ENCODE data around the gene MUC4. TPM values are rescaled to one million over a fixed set of nuclear protein-coding genes. Genes with fewer than 3 reads are reported as not detected.
"Not testable (repeated sequence)": the region's sequence is repeated elsewhere in the genome, so short reads cannot be mapped to it uniquely, and the experiment has no call there.

Gene MUC4
- polyA plus RNA-seq, 1 donor from 2014 or later: not detected

DNA sequence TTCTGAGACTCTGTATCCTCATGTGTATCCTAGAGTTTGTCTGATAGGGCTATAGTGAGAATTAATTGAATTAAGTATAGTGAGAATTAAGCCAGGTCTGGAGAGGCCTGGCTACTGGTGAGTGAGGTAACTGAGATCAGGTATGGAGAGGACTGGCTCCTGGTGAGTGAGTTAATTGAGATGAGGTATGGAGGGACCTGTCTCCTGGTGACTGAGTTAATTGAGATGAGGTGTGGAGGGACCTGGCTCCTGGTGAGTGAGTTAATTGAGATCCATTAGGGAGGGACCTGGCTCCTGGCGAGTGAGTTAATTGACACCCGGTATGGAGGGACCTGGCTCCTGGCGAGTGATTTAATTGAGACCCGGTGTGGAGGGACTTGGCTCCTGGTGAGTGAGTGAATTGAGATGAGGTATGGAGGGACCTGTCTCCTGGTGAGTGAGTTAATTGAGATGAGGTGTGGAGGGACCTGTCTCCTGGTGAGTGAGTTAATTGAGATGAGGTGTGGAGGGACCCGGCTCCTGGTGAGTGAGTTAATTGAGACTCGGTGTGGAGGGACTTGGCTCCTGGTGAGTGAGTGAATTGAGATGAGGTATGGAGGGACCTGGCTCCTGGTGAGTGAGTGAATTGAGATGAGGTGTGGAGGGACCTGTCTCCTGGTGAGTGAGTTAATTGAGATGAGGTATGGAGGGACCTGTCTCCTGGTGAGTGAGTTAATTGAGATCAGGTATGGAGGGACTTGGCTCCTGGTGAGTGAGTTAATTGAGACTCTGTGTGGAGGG lies 101.4 kb downstream of the MUC4 start:
- not testable (repeated sequence) for H3K9ac ChIP-seq (ENCODE audit: low read length); H3F3A ChIP-seq (ENCODE audit: insufficient read depth, low read length, poor library complexity, severe bottlenecking); H3K4me2 ChIP-seq (ENCODE audit: low read length); H3K27me3 ChIP-seq (ENCODE audit: insufficient read depth, low read depth, low read length); H2AFZ ChIP-seq (ENCODE audit: low read depth, low read length); H3K9me3 ChIP-seq (ENCODE audit: low read length); H3K9me2 ChIP-seq (ENCODE audit: insufficient read depth, low read length); H4K20me1 ChIP-seq (ENCODE audit: insufficient read depth); H3K4me3 ChIP-seq (ENCODE audit: low read length); H3K79me2 ChIP-seq (replicated peaks; ENCODE audit: insufficient read depth, low read length); H3K27ac ChIP-seq (ENCODE audit: low read length)
- peaks cover 15% of the 10 kb centered on the region for H3K36me3 ChIP-seq (ENCODE audit: insufficient read depth, low read length)

DNA sequence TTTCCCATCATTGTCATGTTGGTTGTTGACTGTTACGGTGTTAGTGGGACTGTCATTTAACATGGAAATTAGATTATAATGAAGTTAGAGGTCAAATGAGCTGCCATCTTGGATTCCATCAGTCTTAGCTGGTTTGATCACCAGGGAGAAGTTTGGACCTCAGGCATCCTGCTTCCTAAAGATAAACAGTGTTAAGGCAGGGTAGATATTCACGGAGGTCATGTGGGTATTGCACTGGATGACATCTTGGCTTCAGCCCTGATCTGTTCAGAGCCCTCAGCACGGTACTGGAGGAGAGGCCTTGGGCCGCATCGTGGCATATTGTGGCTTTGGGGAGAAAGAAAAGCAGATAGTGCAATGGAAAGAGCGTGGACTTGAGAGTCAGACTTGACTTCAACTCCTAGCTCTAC lies 102.0 kb downstream of the MUC4 start:
- no peak overlapping the region for H3K4me2 ChIP-seq (ENCODE audit: low read length)
- H3K27ac ChIP-seq (ENCODE audit: low read length): no peak overlapping the region
- no peak overlapping the region for H2AFZ ChIP-seq (ENCODE audit: low read depth, low read length)
- H3F3A ChIP-seq (ENCODE audit: insufficient read depth, low read length, poor library complexity, severe bottlenecking): no peaks in the 10 kb centered on the region
- no peak overlapping the region for H3K9ac ChIP-seq (ENCODE audit: low read length)
- no peaks in the 10 kb centered on the region for H3K9me2 ChIP-seq (ENCODE audit: insufficient read depth, low read length)
- H3K36me3 ChIP-seq (ENCODE audit: insufficient read depth, low read length): peaks cover 15% of the 10 kb centered on the region
- no peaks in the 10 kb centered on the region for H3K79me2 ChIP-seq (replicated peaks; ENCODE audit: insufficient read depth, low read length)
- no peaks in the 10 kb centered on the region for H3K9me3 ChIP-seq (ENCODE audit: low read length)
- no peaks in the 10 kb centered on the region for H3K27me3 ChIP-seq (ENCODE audit: insufficient read depth, low read depth, low read length)
- TF ChIP-seq EZH2 (IDR thresholded peaks at IDR 0.05; ENCODE audit: borderline replicate concordance, insufficient read depth, low read length, poor library complexity, severe bottlenecking): no peak
- no peak for TF ChIP-seq RAD21 (conservative IDR thresholded peaks at IDR 0.05)
- H4K20me1 ChIP-seq (ENCODE audit: insufficient read depth): no peaks in the 10 kb centered on the region
- no peak overlapping the region for H3K4me3 ChIP-seq (ENCODE audit: low read length)

DNA sequence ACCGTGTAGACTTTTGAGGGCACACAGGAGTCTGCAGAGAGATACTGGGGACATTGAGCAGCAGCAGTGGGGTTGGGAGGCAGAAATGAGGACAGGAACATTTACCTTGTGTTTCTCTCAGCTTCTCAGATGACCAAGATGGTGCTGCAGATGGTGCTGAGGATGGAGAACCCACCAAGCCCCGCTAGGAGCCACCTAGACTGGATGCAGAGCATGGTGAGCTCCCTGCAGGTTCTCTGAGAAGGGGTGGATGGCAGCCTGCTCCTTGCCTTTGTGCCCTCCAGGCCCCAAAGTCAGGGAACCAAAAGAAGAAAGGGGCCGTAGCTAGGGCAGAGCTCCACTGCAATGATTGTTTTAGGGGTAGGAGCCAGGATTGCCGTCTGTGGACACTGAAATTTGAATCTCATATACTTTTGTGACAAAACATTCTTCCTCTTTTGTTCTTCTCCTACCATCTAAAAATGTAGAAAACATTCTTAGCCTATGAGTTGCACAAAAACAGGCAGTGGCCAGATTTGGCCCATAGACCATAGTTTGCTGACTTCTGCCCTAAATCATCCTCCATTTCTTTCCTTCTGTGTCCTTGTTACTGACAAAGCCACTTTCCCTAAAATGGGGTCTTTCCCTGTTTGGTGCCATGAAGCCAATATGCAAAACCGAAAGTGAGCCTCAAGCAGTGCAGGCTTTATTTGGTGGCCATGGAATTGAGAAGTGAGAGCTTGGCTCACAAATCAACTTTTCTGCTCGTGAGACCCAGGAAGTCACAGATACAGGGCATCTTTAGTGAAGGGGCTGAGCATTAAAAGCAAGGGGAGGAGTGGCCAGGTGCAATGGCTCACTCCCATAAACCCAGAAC lies 102.9 kb downstream of the MUC4 start:
- no peaks in the 10 kb centered on the region for H3K9me2 ChIP-seq (ENCODE audit: insufficient read depth, low read length)
- no peaks in the 10 kb centered on the region for H3K27me3 ChIP-seq (ENCODE audit: insufficient read depth, low read depth, low read length)
- no peaks in the 10 kb centered on the region for H4K20me1 ChIP-seq (ENCODE audit: insufficient read depth)
- H3K79me2 ChIP-seq (replicated peaks; ENCODE audit: insufficient read depth, low read length): no peaks in the 10 kb centered on the region
- no peaks in the 10 kb centered on the region for H3K9me3 ChIP-seq (ENCODE audit: low read length)
- no peak overlapping the region for H2AFZ ChIP-seq (ENCODE audit: low read depth, low read length)
- TF ChIP-seq TAF1 (IDR thresholded peaks at IDR 0.05; ENCODE audit: low read depth) (no peak), RAD21 (conservative IDR thresholded peaks at IDR 0.05) (no peak), MXI1 (conservative IDR thresholded peaks at IDR 0.05; ENCODE audit: poor library complexity, severe bottlenecking) (no peak), EZH2 (IDR thresholded peaks at IDR 0.05; ENCODE audit: borderline replicate concordance, insufficient read depth, low read length, poor library complexity, severe bottlenecking) (no peak), POLR2AphosphoS5 (IDR thresholded peaks at IDR 0.05) (no peak), SMC3 (conservative IDR thresholded peaks at IDR 0.05; ENCODE audit: poor library complexity) (no peak)
- TF ChIP-seq, protein P1, sequence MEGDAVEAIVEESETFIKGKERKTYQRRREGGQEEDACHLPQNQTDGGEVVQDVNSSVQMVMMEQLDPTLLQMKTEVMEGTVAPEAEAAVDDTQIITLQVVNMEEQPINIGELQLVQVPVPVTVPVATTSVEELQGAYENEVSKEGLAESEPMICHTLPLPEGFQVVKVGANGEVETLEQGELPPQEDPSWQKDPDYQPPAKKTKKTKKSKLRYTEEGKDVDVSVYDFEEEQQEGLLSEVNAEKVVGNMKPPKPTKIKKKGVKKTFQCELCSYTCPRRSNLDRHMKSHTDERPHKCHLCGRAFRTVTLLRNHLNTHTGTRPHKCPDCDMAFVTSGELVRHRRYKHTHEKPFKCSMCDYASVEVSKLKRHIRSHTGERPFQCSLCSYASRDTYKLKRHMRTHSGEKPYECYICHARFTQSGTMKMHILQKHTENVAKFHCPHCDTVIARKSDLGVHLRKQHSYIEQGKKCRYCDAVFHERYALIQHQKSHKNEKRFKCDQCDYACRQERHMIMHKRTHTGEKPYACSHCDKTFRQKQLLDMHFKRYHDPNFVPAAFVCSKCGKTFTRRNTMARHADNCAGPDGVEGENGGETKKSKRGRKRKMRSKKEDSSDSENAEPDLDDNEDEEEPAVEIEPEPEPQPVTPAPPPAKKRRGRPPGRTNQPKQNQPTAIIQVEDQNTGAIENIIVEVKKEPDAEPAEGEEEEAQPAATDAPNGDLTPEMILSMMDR (IDR thresholded peaks at IDR 0.05; ENCODE audit: poor library complexity, severe bottlenecking): no peak
- no peaks in the 10 kb centered on the region for H3F3A ChIP-seq (ENCODE audit: insufficient read depth, low read length, poor library complexity, severe bottlenecking)
- no peak overlapping the region for H3K9ac ChIP-seq (ENCODE audit: low read length)
- H3K4me3 ChIP-seq (ENCODE audit: low read length): no peak overlapping the region
- peaks cover 15% of the 10 kb centered on the region for H3K36me3 ChIP-seq (ENCODE audit: insufficient read depth, low read length)
- no peak overlapping the region for H3K27ac ChIP-seq (ENCODE audit: low read length)
- no peak overlapping the region for H3K4me2 ChIP-seq (ENCODE audit: low read length)
